WERI-Rb-1 (cell line): ENCODE results near the gene CRLF1.

ENCODE experiments used
- DNase-seq: peaks from one replicate; pipeline ENCODE4 v3.0.0-alpha.2; 2020
- H3K27ac ChIP-seq: fragments of 250-450 bp; sonication (Bioruptor Pico); 2 replicates; pipeline ENCODE4 v1.5.1; 2020; ENCODE audit warnings: mild to moderate bottlenecking, moderate library complexity
- H3K27me3 ChIP-seq: fragments of 250-450 bp; sonication (Bioruptor Pico); 2 replicates; pipeline ENCODE4 v1.5.1; 2021; ENCODE audit warnings: mild to moderate bottlenecking, low read depth, moderate library complexity; ENCODE audit not compliant: insufficient read depth, severe bottlenecking
- H3K36me3 ChIP-seq: fragments of 250-450 bp; sonication (Bioruptor Pico); 2 replicates; pipeline ENCODE4 v1.5.1; 2020; ENCODE audit warnings: mild to moderate bottlenecking, moderate library complexity
- H3K4me3 ChIP-seq: 2 replicates; pipeline ENCODE4 v1.5.1; 2011; ENCODE audit warnings: low read depth, mild to moderate bottlenecking, control low read depth, low read length
- H3K9me3 ChIP-seq: fragments of 250-450 bp; sonication (Bioruptor Pico); 2 replicates; pipeline ENCODE4 v1.5.1; 2021; ENCODE audit warnings: mild to moderate bottlenecking, moderate library complexity; ENCODE audit not compliant: severe bottlenecking
- CTCF ChIP-seq: IDR thresholded peaks from 2 replicates; pipeline ENCODE4 v1.5.1; 2011; ENCODE audit warnings: low read depth, mild to moderate bottlenecking, control low read depth, inconsistent platforms, low read length

The CRLF1 gene

GRCh38 chr19:18577365-18577914 is 29.2 kb downstream of the CRLF1 start:
- H3K27ac ChIP-seq = no peak overlapping the region
- H3K36me3 ChIP-seq = peaks cover 46% of the 10 kb centered on the region
- no peak for DNase-seq
- H3K27me3 ChIP-seq = no peaks in the 10 kb centered on the region
- no peak overlapping the region for H3K4me3 ChIP-seq
- no peaks in the 10 kb centered on the region for H3K9me3 ChIP-seq
- TF ChIP-seq CTCF = no peak

GRCh38 chr19:18576383-18576782 is 30.2 kb downstream of the CRLF1 start:
- Histone ChIP-seq H3K36me3 (peaks cover 48% of the 10 kb centered on the region), H3K27ac (no peak overlapping the region), H3K4me3 (no peak overlapping the region), H3K9me3 (no peaks in the 10 kb centered on the region), H3K27me3 (no peaks in the 10 kb centered on the region)
- DNase-seq = no peak
- TF ChIP-seq CTCF = no peak

GRCh38 chr19:18574691-18575291 is 31.8 kb downstream of the CRLF1 start:
- TF ChIP-seq CTCF = no peak
- Histone ChIP-seq H3K27me3 (no peaks in the 10 kb centered on the region), H3K9me3 (no peaks in the 10 kb centered on the region), H3K36me3 (peaks cover 48% of the 10 kb centered on the region), H3K4me3 (no peak overlapping the region), H3K27ac (no peak overlapping the region)
- no peak for DNase-seq

GRCh38 chr19:18571564-18572344 is 34.8 kb downstream of the CRLF1 start, which contains the start of gene UBA52:
UBA52 (plus strand) TSS chr19:18571857; CDS start chr19:18573301, 1,444 bp downstream.
- no peak for TF ChIP-seq CTCF
- H3K27ac ChIP-seq = peak within 1 kb of the TSS; percentile 85
- peaks cover 68% of the 10 kb centered on the region for H3K36me3 ChIP-seq

GRCh38 chr19:18568367-18568766 is 38.2 kb downstream of the CRLF1 start:
- Histone ChIP-seq H3K27me3 (no peaks in the 10 kb centered on the region), H3K27ac (no peak overlapping the region), H3K4me3 (no peak overlapping the region), H3K36me3 (peaks cover 67% of the 10 kb centered on the region), H3K9me3 (no peaks in the 10 kb centered on the region)
- DNase-seq = no peak
- no peak for TF ChIP-seq CTCF

More at GRCh38 chr19:18571564-18572344, 34.8 kb downstream of the CRLF1 start, which contains the start of gene UBA52:
- no peaks in the 10 kb centered on the region for H3K9me3 ChIP-seq
- H3K27me3 ChIP-seq = no peaks in the 10 kb centered on the region
- peak; percentile 97 for DNase-seq
- H3K4me3 ChIP-seq = peak within 1 kb of the TSS; percentile 90
